GM23338 (cell line): ENCODE results near the gene APOL6. TPM values are rescaled to one million over a fixed set of nuclear protein-coding genes. Genes with fewer than 3 reads are reported as not detected.

Experiments used
- CTCF ChIP-seq, 2 experiments: fragments of 200-600 bp in 1 of 2; sonication (generic) in 1 of 2; conservative IDR thresholded peaks; 2 replicates each; pipeline versions ENCODE4 v1.5.1 to v1.6.1; 2016 to 2017; ENCODE audit warnings: antibody characterized with exemption in 2 of 2, low read depth in 2 of 2, mild to moderate bottlenecking in 2 of 2, moderate library complexity in 1 of 2
- EZH2 ChIP-seq: fragments of 200-600 bp; sonication (generic); IDR thresholded peaks from one replicate; pipeline ENCODE4 v1.8.0; 2017; ENCODE audit warnings: antibody characterized with exemption, mild to moderate bottlenecking, low read depth; ENCODE audit not compliant: unreplicated experiment
- JUNB ChIP-seq: IDR thresholded peaks from one replicate; pipeline ENCODE4 v1.6.1; 2016; ENCODE audit warnings: antibody characterized with exemption; ENCODE audit not compliant: unreplicated experiment
- REST ChIP-seq: IDR thresholded peaks from one replicate; pipeline ENCODE4 v1.6.1; 2018; ENCODE audit warnings: antibody characterized with exemption; ENCODE audit not compliant: unreplicated experiment
- STAT1 ChIP-seq: IDR thresholded peaks from one replicate; pipeline ENCODE4 v1.6.1; 2016; ENCODE audit warnings: antibody characterized with exemption; ENCODE audit not compliant: unreplicated experiment
- ZNF331 ChIP-seq: fragments of 250-450 bp; sonication (Bioruptor Pico); IDR thresholded peaks from 2 replicates; pipeline ENCODE4 v1.5.0; 2020; ENCODE audit warnings: low read depth, mild to moderate bottlenecking, moderate library complexity
- ZNF462 ChIP-seq: fragments of 250-450 bp; sonication (Bioruptor Pico); IDR thresholded peaks from 2 replicates; pipeline ENCODE4 v1.5.0; 2020; ENCODE audit warnings: mild to moderate bottlenecking, moderate library complexity
- polyA plus RNA-seq: library from polyadenylated mRNA; unstranded; fragments of >200 nt; fragmentation: Nextera tagmentation; extraction: Ambion mirVana; gene quantifications from 2 replicates; pipeline ENCODE4 v1.2.1, GENCODE V29; 2016
- total RNA-seq: library from RNA; depleted of rRNA; stranded (reverse); fragments of >200 nt; shearing (Covaris generic); gene quantifications from 2 replicates; pipeline ENCODE4 v1.2.3, GENCODE V29; 2014

Gene APOL6
- total and polyA plus RNA-seq, 2 experiments from 2014 or later: 0.10 to 0.14 TPM

GRCh38 chr22:35633520-35633919, 14.7 kb upstream of the APOL6 start (continued):
- TF ChIP-seq ZNF462 (no peak), CTCF (conservative IDR thresholded peaks at IDR 0.05; ENCODE audit: low read depth in 2 of 2) (no peak), STAT1 (no peak), JUNB (no peak), ZNF331 (CRISPR knock-in tag) (no peak), REST (no peak), EZH2 (no peak)
